Activated CD4-positive, alpha-beta T cell treated with anti-CD3 and anti-CD28 coated beads, Interleukin-2, amount 10 ng/mL, durations not matched to agents 24 days and 14 days (primary cell): ENCODE measurements around the gene OAS1. TPM values are rescaled to one million over a fixed set of nuclear protein-coding genes. Genes with fewer than 3 reads are reported as not detected.

Experiments used
- DNase-seq: peaks from one replicate; pipeline ENCODE4 v3.0.0; 2022
- H3K27ac Mint-ChIP-seq: one replicate; pipeline ENCODE4 v1.8.0; 2022; ENCODE audit warnings: mild to moderate bottlenecking, mixed read lengths
- H3K27me3 Mint-ChIP-seq: one replicate; pipeline ENCODE4 v1.8.0; 2022; ENCODE audit warnings: mixed read lengths
- H3K36me3 Mint-ChIP-seq: one replicate; pipeline ENCODE4 v1.8.0; 2022; ENCODE audit warnings: low read depth, mild to moderate bottlenecking, mixed read lengths
- H3K4me1 Mint-ChIP-seq: one replicate; pipeline ENCODE4 v1.8.0; 2021; ENCODE audit warnings: mixed read lengths
- H3K4me3 Mint-ChIP-seq: one replicate; pipeline ENCODE4 v1.8.0; 2022; ENCODE audit warnings: mild to moderate bottlenecking, moderate library complexity, mixed read lengths
- H3K9me3 Mint-ChIP-seq: one replicate; pipeline ENCODE4 v1.8.0; 2021; ENCODE audit warnings: mixed read lengths
- intact Hi-C: fragments of 100-400 bp; cut with micrococcal nuclease; formaldehyde crosslinking; loops from one replicate; pipeline ENCODE4 v1.15.1; 2023
- total RNA-seq: library from RNA; stranded (reverse); gene quantifications from 2 replicates; pipeline ENCODE4 v1.2.3, GENCODE V29; 2022

The OAS1 gene
- total RNA-seq, 1 donor from 2014 or later = 28.0 TPM

- Mint-ChIP-seq H3K4me1 (no peaks in the 10 kb centered on the region), H3K27me3 (peaks cover 44% of the 10 kb centered on the region), H3K9me3 (no peaks in the 10 kb centered on the region), H3K36me3 (no peaks in the 10 kb centered on the region), H3K4me3 (no peak overlapping the region), H3K27ac (no peak overlapping the region)
- intact Hi-C loops = no loop called here
- no peak for DNase-seq
Observed at GRCh38 chr12:112881602-112882001, 25.2 kb upstream of the OAS1 start.

GRCh38 chr12:112885236-112885635, 21.5 kb upstream of the OAS1 start:
- intact Hi-C loops = no loop called here
- DNase-seq = no peak
- peaks cover 27% of the 10 kb centered on the region for H3K27me3 Mint-ChIP-seq
- H3K4me1 Mint-ChIP-seq = no peaks in the 10 kb centered on the region
- no peaks in the 10 kb centered on the region for H3K36me3 Mint-ChIP-seq
- H3K9me3 Mint-ChIP-seq = no peaks in the 10 kb centered on the region
- H3K27ac Mint-ChIP-seq = no peak overlapping the region
- no peak overlapping the region for H3K4me3 Mint-ChIP-seq

- H3K27ac Mint-ChIP-seq = no peak overlapping the region
- H3K27me3 Mint-ChIP-seq = peaks cover 17% of the 10 kb centered on the region
- no peak overlapping the region for H3K4me3 Mint-ChIP-seq
- no peaks in the 10 kb centered on the region for H3K4me1 Mint-ChIP-seq
- no peak for DNase-seq
- H3K9me3 Mint-ChIP-seq = no peaks in the 10 kb centered on the region
- intact Hi-C loops = no loop called here
- H3K36me3 Mint-ChIP-seq = no peaks in the 10 kb centered on the region
Observed at GRCh38 chr12:112887550-112887949, 19.2 kb upstream of the OAS1 start.

- Mint-ChIP-seq H3K4me1 (no peaks in the 10 kb centered on the region), H3K9me3 (no peaks in the 10 kb centered on the region), H3K36me3 (no peaks in the 10 kb centered on the region), H3K27ac (no peak overlapping the region), H3K27me3 (peaks cover 8% of the 10 kb centered on the region), H3K4me3 (no peak overlapping the region)
- intact Hi-C loops = no loop called here
- DNase-seq = no peak
Observed at GRCh38 chr12:112891093-112892024, 15.4 kb upstream of the OAS1 start.

GRCh38 chr12:112892856-112893255, 13.9 kb upstream of the OAS1 start:
- Mint-ChIP-seq H3K4me1 (no peaks in the 10 kb centered on the region), H3K27ac (no peak overlapping the region), H3K27me3 (peaks cover 12% of the 10 kb centered on the region), H3K9me3 (no peaks in the 10 kb centered on the region), H3K4me3 (no peak overlapping the region), H3K36me3 (no peaks in the 10 kb centered on the region)
- intact Hi-C loops = no loop called here
- no peak for DNase-seq

- H3K9me3 Mint-ChIP-seq = no peaks in the 10 kb centered on the region
Observed at GRCh38 chr12:112894128-112894527, 12.6 kb upstream of the OAS1 start.

GRCh38 chr12:112898380-112898779, 8.4 kb upstream of the OAS1 start:
- peaks cover 18% of the 10 kb centered on the region for H3K27me3 Mint-ChIP-seq
- peaks cover 15% of the 10 kb centered on the region for H3K4me1 Mint-ChIP-seq
- no peak for DNase-seq
- no peaks in the 10 kb centered on the region for H3K36me3 Mint-ChIP-seq
- no peak overlapping the region for H3K4me3 Mint-ChIP-seq
- intact Hi-C loops = no loop called here
- H3K27ac Mint-ChIP-seq = no peak overlapping the region
- H3K9me3 Mint-ChIP-seq = no peaks in the 10 kb centered on the region

More at GRCh38 chr12:112894128-112894527, 12.6 kb upstream of the OAS1 start:
- no peaks in the 10 kb centered on the region for H3K36me3 Mint-ChIP-seq
- no peak overlapping the region for H3K4me3 Mint-ChIP-seq
- intact Hi-C loops = no loop called here
- no peaks in the 10 kb centered on the region for H3K4me1 Mint-ChIP-seq
- peaks cover 21% of the 10 kb centered on the region for H3K27me3 Mint-ChIP-seq
- no peak overlapping the region for H3K27ac Mint-ChIP-seq
- no peak for DNase-seq

- Mint-ChIP-seq H3K27me3 (peaks cover 18% of the 10 kb centered on the region), H3K27ac (peak overlapping the region; percentile 50), H3K9me3 (no peaks in the 10 kb centered on the region), H3K36me3 (no peaks in the 10 kb centered on the region), H3K4me1 (peaks cover 30% of the 10 kb centered on the region), H3K4me3 (no peak overlapping the region)
- DNase-seq = peak; percentile 85
- intact Hi-C loops = loop anchor here (5.0 to 10.0 kb wide), 2 partner anchors 192 to 254 kb away; no protein-coding TSS in a partner anchor
Observed at GRCh38 chr12:112900298-112901145, 6.2 kb upstream of the OAS1 start.

- Mint-ChIP-seq H3K36me3 (no peaks in the 10 kb centered on the region), H3K4me1 (peaks cover 36% of the 10 kb centered on the region), H3K4me3 (no peak overlapping the region), H3K27ac (peak overlapping the region; percentile 50), H3K27me3 (peaks cover 16% of the 10 kb centered on the region), H3K9me3 (no peaks in the 10 kb centered on the region)
- intact Hi-C loops = loop anchor here (5.0 to 10.0 kb wide), 2 partner anchors 191 to 254 kb away; no protein-coding TSS in a partner anchor
- no peak for DNase-seq
Observed at GRCh38 chr12:112901271-112901670, 5.5 kb upstream of the OAS1 start.

GRCh38 chr12:112904571-112904970, 2.2 kb upstream of the OAS1 start:
- H3K27me3 Mint-ChIP-seq = no peaks in the 10 kb centered on the region
- no peak for DNase-seq
- no peaks in the 10 kb centered on the region for H3K9me3 Mint-ChIP-seq
- peaks cover 66% of the 10 kb centered on the region for H3K4me1 Mint-ChIP-seq
- peak overlapping the region; percentile 79 for H3K27ac Mint-ChIP-seq
- intact Hi-C loops = loop anchor here (5.0 to 10.0 kb wide), 2 partner anchors 188 to 250 kb away; no protein-coding TSS in a partner anchor
- peaks cover 12% of the 10 kb centered on the region for H3K36me3 Mint-ChIP-seq
- H3K4me3 Mint-ChIP-seq = peak overlapping the region; percentile 43

GRCh38 chr12:112905451-112906089, 1.2 kb upstream of the OAS1 start:
- intact Hi-C loops = loop anchor here (10.0 kb wide), 1 partner anchor 249 kb away; no protein-coding TSS in a partner anchor
- no peaks in the 10 kb centered on the region for H3K27me3 Mint-ChIP-seq
- DNase-seq = no peak
- H3K4me3 Mint-ChIP-seq = peak overlapping the region; percentile 18
- H3K27ac Mint-ChIP-seq = peak overlapping the region; percentile 50
- H3K36me3 Mint-ChIP-seq = peaks cover 21% of the 10 kb centered on the region
- peaks cover 4% of the 10 kb centered on the region for H3K9me3 Mint-ChIP-seq
- H3K4me1 Mint-ChIP-seq = peaks cover 72% of the 10 kb centered on the region

GRCh38 chr12:112907415-112908157, 824 bp downstream of the OAS1 start:
- peak; percentile 69 for DNase-seq
- Mint-ChIP-seq H3K27me3 (no peaks in the 10 kb centered on the region), H3K36me3 (peaks cover 41% of the 10 kb centered on the region), H3K4me1 (peaks cover 77% of the 10 kb centered on the region), H3K27ac (peak overlapping the region; percentile 97), H3K4me3 (peak overlapping the region; percentile 100), H3K9me3 (peaks cover 4% of the 10 kb centered on the region)
- intact Hi-C loops = loop anchor here (1.0 to 10.0 kb wide), 3 partner anchors 31 to 247 kb away; partner anchors contain the start of genes OAS2 and OAS3

- H3K27me3 Mint-ChIP-seq = no peaks in the 10 kb centered on the region
- peaks cover 13% of the 10 kb centered on the region for H3K9me3 Mint-ChIP-seq
- intact Hi-C loops = loop anchor here (1.0 to 10.0 kb wide), 2 partner anchors 30 to 246 kb away; partner anchors contain the start of gene OAS3
- peak; percentile 68 for DNase-seq
- peak overlapping the region; percentile 100 for H3K4me3 Mint-ChIP-seq
- peaks cover 51% of the 10 kb centered on the region for H3K36me3 Mint-ChIP-seq
- H3K27ac Mint-ChIP-seq = peak overlapping the region; percentile 97
- peaks cover 72% of the 10 kb centered on the region for H3K4me1 Mint-ChIP-seq
Observed at GRCh38 chr12:112908548-112908947, 1.8 kb downstream of the OAS1 start.
